Stimulated activated memory B cell treated with anti-CD40 and anti-IgM and Interleukin-4, amounts not matched to agents 10 μg/mL and 1 μg/mL and 100 μg/mL, for 72 hours (primary cell): Measurements from ENCODE around the gene ITPRID1.

Source experiments
- ATAC-seq: fragments of 150-1000 bp; cut with Tn5 transposase; 2 replicates; pipeline ENCODE4 v1.10.0; 2021
- H3K27ac Mint-ChIP-seq: one replicate; pipeline ENCODE4 v1.8.0; 2022; ENCODE audit warnings: mild to moderate bottlenecking, mixed read lengths
- H3K27me3 Mint-ChIP-seq: one replicate; pipeline ENCODE4 v1.8.0; 2022; ENCODE audit warnings: mixed read lengths
- H3K36me3 Mint-ChIP-seq: one replicate; pipeline ENCODE4 v1.8.0; 2022; ENCODE audit warnings: mixed read lengths
- H3K4me1 Mint-ChIP-seq: one replicate; pipeline ENCODE4 v1.8.0; 2022; ENCODE audit warnings: mixed read lengths
- H3K4me3 Mint-ChIP-seq: one replicate; pipeline ENCODE4 v1.8.0; 2022; ENCODE audit warnings: mild to moderate bottlenecking, moderate library complexity, mixed read lengths
- H3K9me3 Mint-ChIP-seq: one replicate; pipeline ENCODE4 v1.8.0; 2022; ENCODE audit warnings: mixed read lengths

Gene ITPRID1

GRCh38 chr7:31688996-31689395 is 175.1 kb downstream of the ITPRID1 start:
- no peaks in the 10 kb centered on the region for H3K36me3 Mint-ChIP-seq
- peak; percentile 72 for ATAC-seq
- peak overlapping the region; percentile 86 for H3K27ac Mint-ChIP-seq

GRCh38 chr7:31690935-31691334 is 177.0 kb downstream of the ITPRID1 start:
- H3K27ac Mint-ChIP-seq = no peak overlapping the region
- no peak for ATAC-seq

More at GRCh38 chr7:31688996-31689395, 175.1 kb downstream of the ITPRID1 start:
- Mint-ChIP-seq H3K27me3 (no peaks in the 10 kb centered on the region), H3K4me3 (no peak overlapping the region), H3K9me3 (no peaks in the 10 kb centered on the region), H3K4me1 (peaks cover 26% of the 10 kb centered on the region)

GRCh38 chr7:31692451-31692850 is 178.6 kb downstream of the ITPRID1 start:
- Mint-ChIP-seq H3K9me3 (no peaks in the 10 kb centered on the region), H3K27me3 (no peaks in the 10 kb centered on the region), H3K36me3 (no peaks in the 10 kb centered on the region), H3K4me1 (peaks cover 37% of the 10 kb centered on the region), H3K27ac (no peak overlapping the region), H3K4me3 (no peak overlapping the region)
- ATAC-seq = no peak

More at GRCh38 chr7:31690935-31691334, 177.0 kb downstream of the ITPRID1 start:
- H3K9me3 Mint-ChIP-seq = no peaks in the 10 kb centered on the region
- H3K27me3 Mint-ChIP-seq = no peaks in the 10 kb centered on the region
- peaks cover 31% of the 10 kb centered on the region for H3K4me1 Mint-ChIP-seq
- no peak overlapping the region for H3K4me3 Mint-ChIP-seq
- no peaks in the 10 kb centered on the region for H3K36me3 Mint-ChIP-seq

- H3K4me1 Mint-ChIP-seq = peaks cover 36% of the 10 kb centered on the region
- no peak overlapping the region for H3K27ac Mint-ChIP-seq
- no peaks in the 10 kb centered on the region for H3K27me3 Mint-ChIP-seq
- H3K36me3 Mint-ChIP-seq = no peaks in the 10 kb centered on the region
- H3K9me3 Mint-ChIP-seq = no peaks in the 10 kb centered on the region
- no peak for ATAC-seq
- no peak overlapping the region for H3K4me3 Mint-ChIP-seq
Measured at GRCh38 chr7:31692871-31693270, 179.0 kb downstream of the ITPRID1 start.

- no peak overlapping the region for H3K4me3 Mint-ChIP-seq
- no peaks in the 10 kb centered on the region for H3K27me3 Mint-ChIP-seq
- H3K27ac Mint-ChIP-seq = peak overlapping the region; percentile 40
- no peaks in the 10 kb centered on the region for H3K36me3 Mint-ChIP-seq
- H3K9me3 Mint-ChIP-seq = no peaks in the 10 kb centered on the region
- peaks cover 11% of the 10 kb centered on the region for H3K4me1 Mint-ChIP-seq
- ATAC-seq = peak; percentile 57
Measured at GRCh38 chr7:31695859-31696614, 182.1 kb downstream of the ITPRID1 start.

GRCh38 chr7:31699050-31699449 is 185.2 kb downstream of the ITPRID1 start:
- Mint-ChIP-seq H3K4me1 (peaks cover 11% of the 10 kb centered on the region), H3K9me3 (no peaks in the 10 kb centered on the region), H3K36me3 (no peaks in the 10 kb centered on the region), H3K4me3 (no peak overlapping the region), H3K27me3 (no peaks in the 10 kb centered on the region), H3K27ac (no peak overlapping the region)
- peak; percentile 65 for ATAC-seq

GRCh38 chr7:31702354-31702753 is 188.5 kb downstream of the ITPRID1 start:
- Mint-ChIP-seq H3K36me3 (no peaks in the 10 kb centered on the region), H3K27ac (no peak overlapping the region), H3K27me3 (no peaks in the 10 kb centered on the region), H3K9me3 (no peaks in the 10 kb centered on the region), H3K4me1 (peaks cover 6% of the 10 kb centered on the region), H3K4me3 (no peak overlapping the region)
- no peak for ATAC-seq

GRCh38 chr7:31705377-31705776 is 191.5 kb downstream of the ITPRID1 start:
- H3K36me3 Mint-ChIP-seq = no peaks in the 10 kb centered on the region
- no peaks in the 10 kb centered on the region for H3K27me3 Mint-ChIP-seq
- peaks cover 6% of the 10 kb centered on the region for H3K4me1 Mint-ChIP-seq
- no peak overlapping the region for H3K4me3 Mint-ChIP-seq
- no peak overlapping the region for H3K27ac Mint-ChIP-seq
- ATAC-seq = peak; percentile 62
- H3K9me3 Mint-ChIP-seq = no peaks in the 10 kb centered on the region

- peaks cover 6% of the 10 kb centered on the region for H3K4me1 Mint-ChIP-seq
- H3K9me3 Mint-ChIP-seq = no peaks in the 10 kb centered on the region
- no peak overlapping the region for H3K27ac Mint-ChIP-seq
- ATAC-seq = no peak
- no peak overlapping the region for H3K4me3 Mint-ChIP-seq
- no peaks in the 10 kb centered on the region for H3K36me3 Mint-ChIP-seq
- H3K27me3 Mint-ChIP-seq = no peaks in the 10 kb centered on the region
Measured at GRCh38 chr7:31707089-31707488, 193.2 kb downstream of the ITPRID1 start.
